ENCODE data around the gene MYRIP. TPM values are rescaled to one million over a fixed set of nuclear protein-coding genes. Genes with fewer than 3 reads are reported as not detected.

Gene MYRIP
- polyA plus RNA-seq, 3 donors, result not detected

GRCh38 chr3:40189118-40189517 lies 379.7 kb downstream of the MYRIP start:
- intact Hi-C loops (cut with micrococcal nuclease), result no loop called here
- TF ChIP-seq, protein P1, sequence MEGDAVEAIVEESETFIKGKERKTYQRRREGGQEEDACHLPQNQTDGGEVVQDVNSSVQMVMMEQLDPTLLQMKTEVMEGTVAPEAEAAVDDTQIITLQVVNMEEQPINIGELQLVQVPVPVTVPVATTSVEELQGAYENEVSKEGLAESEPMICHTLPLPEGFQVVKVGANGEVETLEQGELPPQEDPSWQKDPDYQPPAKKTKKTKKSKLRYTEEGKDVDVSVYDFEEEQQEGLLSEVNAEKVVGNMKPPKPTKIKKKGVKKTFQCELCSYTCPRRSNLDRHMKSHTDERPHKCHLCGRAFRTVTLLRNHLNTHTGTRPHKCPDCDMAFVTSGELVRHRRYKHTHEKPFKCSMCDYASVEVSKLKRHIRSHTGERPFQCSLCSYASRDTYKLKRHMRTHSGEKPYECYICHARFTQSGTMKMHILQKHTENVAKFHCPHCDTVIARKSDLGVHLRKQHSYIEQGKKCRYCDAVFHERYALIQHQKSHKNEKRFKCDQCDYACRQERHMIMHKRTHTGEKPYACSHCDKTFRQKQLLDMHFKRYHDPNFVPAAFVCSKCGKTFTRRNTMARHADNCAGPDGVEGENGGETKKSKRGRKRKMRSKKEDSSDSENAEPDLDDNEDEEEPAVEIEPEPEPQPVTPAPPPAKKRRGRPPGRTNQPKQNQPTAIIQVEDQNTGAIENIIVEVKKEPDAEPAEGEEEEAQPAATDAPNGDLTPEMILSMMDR (IDR thresholded peaks at IDR 0.05), result no peak
- Mint-ChIP-seq H3K36me3 (no peaks in the 10 kb centered on the region), H3K4me1 (peaks cover 3% of the 10 kb centered on the region), H3K27me3 (ENCODE audit: low read depth in 3 of 3) (no peaks in the 10 kb centered on the region), H3K9me3 (no peaks in the 10 kb centered on the region), H3K27ac (no peak overlapping the region), H3K4me3 (no peak overlapping the region)
- H3K4me1 ChIP-seq (ENCODE audit: control insufficient read depth in 1 of 2, insufficient read depth in 2 of 2, low read length in 2 of 2), result no peaks in the 10 kb centered on the region
- whole genome bisulfite sequencing (ENCODE audit: insufficient coverage), result 74% methylated on average over 2 of the region's 3 CpGs
- H4K20me1 ChIP-seq (ENCODE audit: insufficient read depth, low read length), result no peaks in the 10 kb centered on the region
- no peak for DNase-seq
- no peak overlapping the region for H3K4me2 ChIP-seq (replicated peaks; ENCODE audit: extremely low read depth, low read length, poor library complexity, severe bottlenecking)
- H3K9me3 ChIP-seq (replicated peaks in 1 of 2; ENCODE audit: control insufficient read depth in 1 of 2, insufficient read depth in 1 of 2, low read length in 2 of 2), result no peaks in the 10 kb centered on the region
- H3K4me3 ChIP-seq (replicated peaks in 1 of 3; ENCODE audit: low read depth in 2 of 3, low read length in 3 of 3), result no peak overlapping the region
- no peaks in the 10 kb centered on the region for H3K27me3 ChIP-seq (ENCODE audit: control insufficient read depth in 2 of 2, insufficient read depth in 2 of 2, low read length in 2 of 2)
- H3K27ac ChIP-seq (ENCODE audit: low read depth in 1 of 2, low read length in 2 of 2), result no peak overlapping the region
- H3K9ac ChIP-seq (ENCODE audit: insufficient read depth, low read length, poor library complexity, severe bottlenecking), result no peak overlapping the region
- H2AFZ ChIP-seq (ENCODE audit: insufficient read depth, low read depth, low read length, poor library complexity, severe bottlenecking), result no peak overlapping the region
- no peaks in the 10 kb centered on the region for H3K36me3 ChIP-seq (replicated peaks in 1 of 2; ENCODE audit: control insufficient read depth in 1 of 2, insufficient read depth in 2 of 2, low read length in 2 of 2)
- no peaks in the 10 kb centered on the region for H3K79me2 ChIP-seq (ENCODE audit: insufficient read depth, low read length)

GRCh38 chr3:40190056-40190455 lies 380.6 kb downstream of the MYRIP start:
- no peak overlapping the region for H2AFZ ChIP-seq (ENCODE audit: insufficient read depth, low read depth, low read length, poor library complexity, severe bottlenecking)
- no peaks in the 10 kb centered on the region for H3K4me1 ChIP-seq (ENCODE audit: control insufficient read depth in 1 of 2, insufficient read depth in 2 of 2, low read length in 2 of 2)
- intact Hi-C loops (cut with micrococcal nuclease), result no loop called here
- Mint-ChIP-seq H3K4me3 (no peak overlapping the region), H3K36me3 (no peaks in the 10 kb centered on the region), H3K27ac (peak overlapping the region in 1 of 7 donors; percentile 68), H3K27me3 (ENCODE audit: low read depth in 3 of 3) (no peaks in the 10 kb centered on the region), H3K9me3 (peaks cover 0 to under 1% (median 0%) of the 10 kb centered on the region in 7 donors), H3K4me1 (peaks cover 2% of the 10 kb centered on the region)
- H3K9me3 ChIP-seq (replicated peaks in 1 of 2; ENCODE audit: control insufficient read depth in 1 of 2, insufficient read depth in 1 of 2, low read length in 2 of 2), result no peaks in the 10 kb centered on the region
- no peaks in the 10 kb centered on the region for H3K79me2 ChIP-seq (ENCODE audit: insufficient read depth, low read length)
- no peak overlapping the region for H3K9ac ChIP-seq (ENCODE audit: insufficient read depth, low read length, poor library complexity, severe bottlenecking)
- H3K27me3 ChIP-seq (ENCODE audit: control insufficient read depth in 2 of 2, insufficient read depth in 2 of 2, low read length in 2 of 2), result no peaks in the 10 kb centered on the region
- 95% methylated on average over 10 of the region's 13 CpGs for WGBS (ENCODE audit: insufficient coverage)
- DNase-seq, result no peak
- TF ChIP-seq, protein P1 (IDR thresholded peaks at IDR 0.05), result no peak
- no peak overlapping the region for H3K27ac ChIP-seq (ENCODE audit: low read depth in 1 of 2, low read length in 2 of 2)
- H3K4me2 ChIP-seq (replicated peaks; ENCODE audit: extremely low read depth, low read length, poor library complexity, severe bottlenecking), result no peak overlapping the region
- H3K36me3 ChIP-seq (replicated peaks in 1 of 2; ENCODE audit: control insufficient read depth in 1 of 2, insufficient read depth in 2 of 2, low read length in 2 of 2), result no peaks in the 10 kb centered on the region
- no peak overlapping the region for H3K4me3 ChIP-seq (replicated peaks in 1 of 3; ENCODE audit: low read depth in 2 of 3, low read length in 3 of 3)
- no peaks in the 10 kb centered on the region for H4K20me1 ChIP-seq (ENCODE audit: insufficient read depth, low read length)
